Stomach (tissue), 4 donors: ENCODE measurements around the gene PARD6G.

Experiments
- CTCF ChIP-seq, 7 experiments: fragments of 450-650 bp in 4 of 7; fragments of 200-600 bp in 3 of 7; sonication (generic) in 3 of 7; IDR thresholded peaks; one replicate each; pipeline ENCODE4 v1.5.1; 2016 to 2019; ENCODE audit warnings: antibody characterized with exemption in 7 of 7, control low read depth in 2 of 7, mild to moderate bottlenecking in 1 of 7
- EP300 ChIP-seq: sonication (generic); formaldehyde crosslinking; IDR thresholded peaks from one replicate; pipeline ENCODE4 v1.6.1; 2017; ENCODE audit warnings: antibody characterized with exemption
- POLR2A ChIP-seq, 4 donors: fragments of 450-650 bp; IDR thresholded peaks; one replicate each; pipeline ENCODE4 v1.6.1; 2016; ENCODE audit warnings: antibody characterized with exemption in 4 of 4, control low read depth in 2 of 4, mild to moderate bottlenecking in 1 of 4, moderate library complexity in 1 of 4

- TF ChIP-seq CTCF (IDR thresholded peaks at IDR 0.05) (no peak), POLR2A (IDR thresholded peaks at IDR 0.05) (no peak), EP300 (no peak)
Observed at GRCh38 chr18:80179857-80180558, 67.3 kb downstream of the PARD6G start.
